ENCODE results near the gene WIPF3. TPM values are rescaled to one million over a fixed set of nuclear protein-coding genes. Genes with fewer than 3 reads are reported as not detected.

Gene WIPF3
- total RNA-seq, 1 donor = not detected

DNA sequence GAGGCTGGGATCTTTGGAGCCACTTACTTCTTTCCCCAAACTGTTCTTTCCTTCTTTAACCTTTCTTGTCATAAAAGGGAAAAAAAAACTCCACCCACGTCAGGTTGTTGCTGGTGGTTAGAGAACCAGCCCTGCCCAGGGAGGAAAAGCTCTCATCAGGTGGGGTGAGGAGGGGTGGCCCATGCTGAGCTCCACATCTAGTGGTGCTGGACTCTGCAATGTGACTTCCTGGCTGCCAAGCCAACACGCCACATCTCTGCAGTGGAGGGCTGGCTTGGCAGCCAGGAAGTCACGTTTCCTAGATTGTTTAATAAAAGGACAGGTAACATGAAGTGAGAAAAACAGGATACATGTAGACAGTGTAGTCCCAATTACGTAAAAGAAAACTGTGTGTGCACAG lies 37.4 kb downstream of the WIPF3 start:
- TF ChIP-seq, protein P1, sequence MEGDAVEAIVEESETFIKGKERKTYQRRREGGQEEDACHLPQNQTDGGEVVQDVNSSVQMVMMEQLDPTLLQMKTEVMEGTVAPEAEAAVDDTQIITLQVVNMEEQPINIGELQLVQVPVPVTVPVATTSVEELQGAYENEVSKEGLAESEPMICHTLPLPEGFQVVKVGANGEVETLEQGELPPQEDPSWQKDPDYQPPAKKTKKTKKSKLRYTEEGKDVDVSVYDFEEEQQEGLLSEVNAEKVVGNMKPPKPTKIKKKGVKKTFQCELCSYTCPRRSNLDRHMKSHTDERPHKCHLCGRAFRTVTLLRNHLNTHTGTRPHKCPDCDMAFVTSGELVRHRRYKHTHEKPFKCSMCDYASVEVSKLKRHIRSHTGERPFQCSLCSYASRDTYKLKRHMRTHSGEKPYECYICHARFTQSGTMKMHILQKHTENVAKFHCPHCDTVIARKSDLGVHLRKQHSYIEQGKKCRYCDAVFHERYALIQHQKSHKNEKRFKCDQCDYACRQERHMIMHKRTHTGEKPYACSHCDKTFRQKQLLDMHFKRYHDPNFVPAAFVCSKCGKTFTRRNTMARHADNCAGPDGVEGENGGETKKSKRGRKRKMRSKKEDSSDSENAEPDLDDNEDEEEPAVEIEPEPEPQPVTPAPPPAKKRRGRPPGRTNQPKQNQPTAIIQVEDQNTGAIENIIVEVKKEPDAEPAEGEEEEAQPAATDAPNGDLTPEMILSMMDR (IDR thresholded peaks at IDR 0.05; ENCODE audit: insufficient read depth, low read length) = no peak
- DNase-seq (ENCODE audit: low read depth) = no peak

DNA sequence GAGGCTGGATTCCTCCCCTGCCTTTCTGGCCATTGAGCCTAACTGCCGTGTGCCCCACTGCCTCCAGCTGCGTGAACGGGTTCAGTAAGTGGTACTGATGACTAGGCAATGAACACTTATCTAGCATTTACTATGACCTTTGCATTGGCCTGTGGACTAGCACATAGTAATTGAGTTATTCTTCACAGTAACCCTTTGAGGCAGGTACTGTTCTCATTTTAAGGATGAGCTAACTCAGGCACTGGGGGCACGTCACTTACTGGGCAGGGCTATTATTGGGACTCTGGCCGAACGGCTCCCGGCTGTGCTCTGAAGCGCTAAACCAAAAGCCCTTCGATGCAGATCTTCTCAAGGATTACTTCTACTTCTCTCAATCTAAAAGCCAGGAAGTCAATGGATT lies 38.3 kb downstream of the WIPF3 start:
- no peak overlapping the region for H3K4me3 ChIP-seq (ENCODE audit: low read depth, low read length)
- TF ChIP-seq, protein P1 (IDR thresholded peaks at IDR 0.05; ENCODE audit: insufficient read depth, low read length) = no peak
- no peak for DNase-seq (ENCODE audit: low read depth)

More for the DNA sequence above, 37.4 kb downstream of the WIPF3 start:
- no peak overlapping the region for H3K4me3 ChIP-seq (ENCODE audit: low read depth, low read length)

DNA sequence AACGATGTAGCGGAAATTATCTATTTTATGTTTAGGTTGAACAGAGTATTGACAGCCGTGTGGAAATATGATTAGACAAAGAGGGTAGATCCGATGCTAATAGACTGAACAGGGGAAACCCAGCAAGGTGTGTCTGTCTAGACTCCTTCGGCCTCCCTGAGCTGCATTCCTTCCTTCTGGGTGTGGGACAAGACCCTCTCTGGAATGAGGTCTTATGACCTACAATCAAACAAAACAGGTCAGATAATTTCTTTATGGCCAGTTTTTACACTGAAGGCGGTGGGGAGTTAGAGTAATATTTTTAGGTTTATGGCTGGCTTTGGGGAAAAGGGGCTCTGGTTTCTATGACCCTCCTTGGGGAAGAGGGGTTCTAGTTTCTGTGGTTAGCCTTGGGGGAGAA lies 41.2 kb downstream of the WIPF3 start:
- TF ChIP-seq, protein P1 (IDR thresholded peaks at IDR 0.05; ENCODE audit: insufficient read depth, low read length) = no peak
- no peak for DNase-seq (ENCODE audit: low read depth)
- H3K4me3 ChIP-seq (ENCODE audit: low read depth, low read length) = no peak overlapping the region

DNA sequence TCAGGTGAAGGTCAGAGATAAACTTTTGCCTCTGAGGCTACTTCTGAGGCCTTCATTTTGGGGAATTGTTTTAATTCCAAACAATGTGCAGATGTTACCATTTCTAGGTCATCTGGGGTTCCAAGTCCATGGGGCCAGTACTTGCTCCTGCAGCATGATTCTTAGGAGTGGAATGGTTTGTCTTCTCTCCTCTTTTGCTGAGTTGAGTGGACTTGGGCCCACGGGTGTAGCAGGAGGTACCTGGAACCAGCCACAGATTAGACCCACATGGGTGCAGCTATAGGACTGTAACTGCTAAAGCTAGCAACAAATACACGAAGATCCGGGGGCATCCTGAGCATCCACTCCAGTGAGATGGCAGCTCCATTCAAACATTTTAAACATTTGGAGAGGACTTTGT lies 41.6 kb downstream of the WIPF3 start:
- TF ChIP-seq, protein P1 (IDR thresholded peaks at IDR 0.05; ENCODE audit: insufficient read depth, low read length) = no peak
- DNase-seq (ENCODE audit: low read depth) = no peak
- H3K4me3 ChIP-seq (ENCODE audit: low read depth, low read length) = no peak overlapping the region

DNA sequence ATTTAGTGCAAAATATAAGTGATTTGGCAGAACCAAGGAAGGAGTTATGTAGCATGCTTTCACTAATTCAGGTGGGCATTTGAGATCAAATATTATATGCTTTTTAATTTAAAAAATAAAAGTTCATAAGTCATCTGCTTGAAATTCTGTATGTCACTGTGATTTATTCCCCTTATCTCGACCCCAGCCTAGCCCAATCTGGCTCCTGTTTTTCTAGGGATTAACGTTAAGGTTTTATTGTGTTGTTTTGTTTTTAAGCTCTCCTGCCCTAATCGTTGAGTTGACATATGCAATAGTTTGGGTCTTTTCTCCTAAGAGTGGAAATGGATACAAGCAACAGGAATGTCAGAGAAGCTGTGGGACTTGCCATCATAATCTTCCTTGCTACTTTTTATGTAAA lies 42.6 kb downstream of the WIPF3 start:
- TF ChIP-seq, protein P1 (IDR thresholded peaks at IDR 0.05; ENCODE audit: insufficient read depth, low read length) = no peak
- DNase-seq (ENCODE audit: low read depth) = no peak
- H3K4me3 ChIP-seq (ENCODE audit: low read depth, low read length) = no peak overlapping the region

DNA sequence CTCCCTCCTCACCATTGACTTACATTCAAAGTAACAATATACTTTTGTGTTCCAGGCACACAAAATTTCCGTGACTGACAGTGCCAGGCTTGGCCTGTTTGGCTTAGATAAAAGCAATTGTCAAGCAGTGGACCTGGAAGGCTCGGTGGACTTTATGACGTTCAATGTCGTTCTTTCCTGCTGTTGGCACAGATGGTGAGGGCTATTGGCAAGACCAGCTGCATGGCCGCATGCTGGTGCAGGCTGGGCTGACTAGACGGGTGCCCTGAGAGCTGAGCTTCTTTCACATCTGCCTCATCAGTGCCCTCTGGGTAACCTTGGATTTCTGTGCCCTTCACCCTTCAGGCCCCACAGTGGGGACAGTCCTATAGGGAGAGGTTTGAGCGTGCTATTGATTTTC lies 45.2 kb downstream of the WIPF3 start:
- TF ChIP-seq, protein P1 (IDR thresholded peaks at IDR 0.05; ENCODE audit: insufficient read depth, low read length) = no peak
- no peak overlapping the region for H3K4me3 ChIP-seq (ENCODE audit: low read depth, low read length)
- DNase-seq (ENCODE audit: low read depth) = no peak

DNA sequence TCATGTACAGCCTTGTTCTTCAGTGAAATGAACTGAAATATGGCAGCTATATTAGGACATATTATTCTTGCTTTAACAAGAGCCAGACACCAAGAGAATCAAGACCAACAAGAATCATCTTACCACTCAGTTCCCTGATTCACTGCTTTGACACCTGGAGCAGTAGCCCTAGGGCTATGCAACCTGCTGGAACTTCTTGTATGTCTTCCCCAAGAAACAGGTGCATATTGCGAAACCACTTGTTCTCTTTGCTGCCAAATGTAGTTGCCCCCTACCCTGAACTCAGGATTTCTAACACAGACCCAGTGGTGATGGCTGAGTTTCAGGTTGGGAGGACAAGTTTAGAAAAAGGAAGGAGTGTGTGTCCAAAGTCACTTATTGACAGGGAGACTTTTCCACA lies 46.1 kb downstream of the WIPF3 start:
- DNase-seq (ENCODE audit: low read depth) = no peak
- no peak overlapping the region for H3K4me3 ChIP-seq (ENCODE audit: low read depth, low read length)
- TF ChIP-seq, protein P1 (IDR thresholded peaks at IDR 0.05; ENCODE audit: insufficient read depth, low read length) = no peak

All from fibroblast of the aortic adventitia (primary cell).